Karpas-422 (cell line): ENCODE results near the gene CCDC102A. TPM values are rescaled to one million over a fixed set of nuclear protein-coding genes. Genes with fewer than 3 reads are reported as not detected.

Experiments
- DNase-seq: peaks from one replicate; pipeline ENCODE4 v3.0.0-alpha.2; 2015
- H2AFZ ChIP-seq: fragments of 200-600 bp; sonication (generic); 2 replicates; pipeline ENCODE4 v1.6.1; 2014; ENCODE audit warnings: antibody characterized with exemption, low read length, mixed read lengths
- H3K27ac ChIP-seq: fragments of 200-600 bp; sonication (generic); 2 replicates; pipeline ENCODE4 v1.5.1; 2014; ENCODE audit warnings: mild to moderate bottlenecking, low read length, moderate library complexity
- H3K27me3 ChIP-seq: fragments of 200-600 bp; sonication (generic); 2 replicates; pipeline ENCODE4 v1.6.1; 2014; ENCODE audit warnings: low read length, mixed read lengths
- H3K36me3 ChIP-seq: fragments of 200-600 bp; sonication (generic); 2 replicates; pipeline ENCODE4 v1.6.1; 2014; ENCODE audit warnings: low read length, mixed read lengths; ENCODE audit not compliant: insufficient read depth
- H3K4me1 ChIP-seq: fragments of 200-600 bp; sonication (generic); 2 replicates; pipeline ENCODE4 v1.6.1; 2014; ENCODE audit warnings: mild to moderate bottlenecking, low read length, mixed read lengths
- H3K4me2 ChIP-seq: fragments of 200-600 bp; sonication (generic); 2 replicates; pipeline ENCODE4 v1.6.1; 2014; ENCODE audit warnings: low read length, low read depth, mild to moderate bottlenecking; ENCODE audit not compliant: poor library complexity, severe bottlenecking
- H3K4me3 ChIP-seq: fragments of 200-600 bp; sonication (generic); 2 replicates; pipeline ENCODE4 v1.5.1; 2014; ENCODE audit warnings: mild to moderate bottlenecking, antibody characterized with exemption, low read length, mixed read lengths
- H3K79me2 ChIP-seq: fragments of 200-600 bp; sonication (generic); 2 replicates; pipeline ENCODE4 v1.6.1; 2014; ENCODE audit warnings: mild to moderate bottlenecking, low read length, mixed read lengths
- H3K9ac ChIP-seq: fragments of 200-600 bp; sonication (generic); 2 replicates; pipeline ENCODE4 v1.6.0; 2014; ENCODE audit warnings: low read length
- H3K9me2 ChIP-seq: fragments of 200-600 bp; sonication (generic), shearing (Covaris generic); replicated peaks from 2 replicates; pipeline ENCODE4 v1.6.0; 2014; ENCODE audit warnings: mild to moderate bottlenecking, low read length, moderate library complexity; ENCODE audit not compliant: insufficient read depth
- H3K9me3 ChIP-seq: fragments of 300-700, 200-600 bp; sonication (generic); 2 replicates; pipeline ENCODE4 v1.6.1; 2014; ENCODE audit warnings: low read length, mixed read lengths
- H4K20me1 ChIP-seq: fragments of 200-600 bp; sonication (generic); 2 replicates; pipeline ENCODE4 v1.6.1; 2014; ENCODE audit warnings: mild to moderate bottlenecking, antibody characterized with exemption, low read length, low read depth; ENCODE audit not compliant: insufficient read depth
- total RNA-seq: library from RNA; depleted of rRNA; stranded (reverse); fragments of >200 nt; shearing (Covaris generic); gene quantifications from 2 replicates; pipeline ENCODE4 v1.2.3, GENCODE V29; 2014; ENCODE audit warnings: low replicate concordance

Gene CCDC102A
- total RNA-seq, 1 experiment from 2014 or later = 5.9 TPM

GRCh38 chr16:57537581-57538234 lies 1.3 kb upstream of the CCDC102A start:
- peak overlapping the region; percentile 72 for H3K4me3 ChIP-seq
- H3K4me2 ChIP-seq = peak overlapping the region; percentile 76
- H3K9ac ChIP-seq = peak overlapping the region; percentile 88

GRCh38 chr16:57537194-57537505 lies 779 bp upstream of the CCDC102A start:
- no peaks in the 10 kb centered on the region for H3K27me3 ChIP-seq

More at GRCh38 chr16:57537581-57538234, 1.3 kb upstream of the CCDC102A start:
- Histone ChIP-seq H3K4me1 (peaks cover 79% of the 10 kb centered on the region), H3K79me2 (peaks cover 25% of the 10 kb centered on the region; the same call in 1 of the 2 replicates), H3K36me3 (no peaks in the 10 kb centered on the region), H3K9me2 (no peaks in the 10 kb centered on the region), H3K27me3 (no peaks in the 10 kb centered on the region), H3K9me3 (no peaks in the 10 kb centered on the region), H2AFZ (peak overlapping the region; percentile 4; the same call in 1 of the 2 replicates), H3K27ac (peak overlapping the region; percentile 94), H4K20me1 (no peaks in the 10 kb centered on the region)
- peak; percentile 77 for DNase-seq

GRCh38 chr16:57535680-57536305 lies 578 bp downstream of the CCDC102A start:
- peak; percentile 95 for DNase-seq
- Histone ChIP-seq H3K79me2 (peaks cover 35% of the 10 kb centered on the region), H3K36me3 (no peaks in the 10 kb centered on the region), H3K4me2 (peak overlapping the region; percentile 87), H4K20me1 (no peaks in the 10 kb centered on the region), H3K27me3 (no peaks in the 10 kb centered on the region), H3K9me3 (no peaks in the 10 kb centered on the region), H3K9ac (peak overlapping the region; percentile 88), H3K9me2 (no peaks in the 10 kb centered on the region), H3K4me3 (peak overlapping the region; percentile 87), H3K4me1 (peaks cover 80% of the 10 kb centered on the region), H2AFZ (peak overlapping the region; percentile 72), H3K27ac (peak overlapping the region; percentile 94)

More at GRCh38 chr16:57537194-57537505, 779 bp upstream of the CCDC102A start:
- Histone ChIP-seq H4K20me1 (no peaks in the 10 kb centered on the region), H3K36me3 (no peaks in the 10 kb centered on the region), H2AFZ (peak overlapping the region; percentile 4; the same call in 1 of the 2 replicates), H3K4me3 (peak overlapping the region; percentile 72), H3K79me2 (peaks cover 25% of the 10 kb centered on the region; the same call in 1 of the 2 replicates), H3K9ac (peak overlapping the region; percentile 88), H3K27ac (peak overlapping the region; percentile 94), H3K9me3 (no peaks in the 10 kb centered on the region), H3K4me2 (peak overlapping the region; percentile 76), H3K9me2 (no peaks in the 10 kb centered on the region), H3K4me1 (peaks cover 79% of the 10 kb centered on the region)
- DNase-seq = no peak

GRCh38 chr16:57534881-57535658 lies 1.3 kb downstream of the CCDC102A start:
- peak overlapping the region; percentile 88 for H3K9ac ChIP-seq
- peaks cover 87% of the 10 kb centered on the region for H3K4me1 ChIP-seq
- DNase-seq = no peak
- peak overlapping the region; percentile 87 for H3K4me3 ChIP-seq
- H3K27ac ChIP-seq = peak overlapping the region; percentile 13; the same call in 1 of the 2 replicates
- no peaks in the 10 kb centered on the region for H3K9me3 ChIP-seq
- H3K4me2 ChIP-seq = peak overlapping the region; percentile 87
- no peaks in the 10 kb centered on the region for H3K27me3 ChIP-seq
- no peaks in the 10 kb centered on the region for H3K36me3 ChIP-seq
- H2AFZ ChIP-seq = no peak overlapping the region
- H3K79me2 ChIP-seq = peaks cover 36% of the 10 kb centered on the region
- no peaks in the 10 kb centered on the region for H4K20me1 ChIP-seq
- no peaks in the 10 kb centered on the region for H3K9me2 ChIP-seq

DNA sequence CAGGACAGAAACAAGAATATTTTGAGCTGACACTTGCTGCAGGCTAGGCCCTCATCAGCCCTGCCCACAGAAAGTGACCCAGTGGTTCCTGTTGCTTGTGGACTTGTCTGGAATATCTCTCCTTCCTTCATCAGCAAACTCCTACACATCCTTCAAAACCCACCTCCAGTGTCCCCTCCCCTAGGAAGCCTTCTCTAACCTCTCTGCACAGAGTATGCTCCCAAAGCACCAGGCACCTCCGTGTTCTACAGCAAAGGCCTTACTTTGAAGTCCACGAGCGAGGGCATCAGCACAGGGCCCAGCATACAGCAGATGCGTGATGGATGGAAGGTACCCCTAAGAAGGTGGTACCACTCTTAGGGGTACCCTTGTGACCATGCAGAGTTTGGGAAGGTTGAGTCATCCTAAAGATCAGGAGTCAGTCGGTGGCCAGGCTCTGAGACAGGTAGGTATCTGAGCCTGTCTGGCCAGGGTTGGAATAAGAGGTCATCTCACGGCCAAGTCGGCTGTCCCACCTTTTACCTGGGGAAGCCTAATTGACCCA lies 2.0 kb downstream of the CCDC102A start:
- no peaks in the 10 kb centered on the region for H3K27me3 ChIP-seq
- peaks cover 36% of the 10 kb centered on the region for H3K79me2 ChIP-seq
- H3K4me2 ChIP-seq = peak overlapping the region; percentile 87
- peak overlapping the region; percentile 62; the same call in 1 of the 2 replicates for H3K4me3 ChIP-seq
- no peak overlapping the region for H2AFZ ChIP-seq
- H3K9ac ChIP-seq = peak overlapping the region; percentile 71
- H4K20me1 ChIP-seq = no peaks in the 10 kb centered on the region
- peaks cover 87% of the 10 kb centered on the region for H3K4me1 ChIP-seq
- no peak for DNase-seq
- no peaks in the 10 kb centered on the region for H3K9me3 ChIP-seq
- H3K27ac ChIP-seq = peak overlapping the region; percentile 70
- H3K36me3 ChIP-seq = no peaks in the 10 kb centered on the region
- no peaks in the 10 kb centered on the region for H3K9me2 ChIP-seq

- Histone ChIP-seq H2AFZ (no peak overlapping the region), H3K79me2 (peaks cover 36% of the 10 kb centered on the region), H3K4me2 (peak overlapping the region; percentile 75), H3K27me3 (no peaks in the 10 kb centered on the region), H3K9me3 (no peaks in the 10 kb centered on the region), H3K4me1 (peaks cover 80% of the 10 kb centered on the region), H3K9me2 (no peaks in the 10 kb centered on the region), H3K36me3 (no peaks in the 10 kb centered on the region), H4K20me1 (no peaks in the 10 kb centered on the region), H3K4me3 (peak overlapping the region; percentile 62), H3K27ac (peak overlapping the region; percentile 70), H3K9ac (peak overlapping the region; percentile 71)
- peak; percentile 62 for DNase-seq
These were observed 2.7 kb downstream of the CCDC102A start for GRCh38 chr16:57533431-57534336.

DNA sequence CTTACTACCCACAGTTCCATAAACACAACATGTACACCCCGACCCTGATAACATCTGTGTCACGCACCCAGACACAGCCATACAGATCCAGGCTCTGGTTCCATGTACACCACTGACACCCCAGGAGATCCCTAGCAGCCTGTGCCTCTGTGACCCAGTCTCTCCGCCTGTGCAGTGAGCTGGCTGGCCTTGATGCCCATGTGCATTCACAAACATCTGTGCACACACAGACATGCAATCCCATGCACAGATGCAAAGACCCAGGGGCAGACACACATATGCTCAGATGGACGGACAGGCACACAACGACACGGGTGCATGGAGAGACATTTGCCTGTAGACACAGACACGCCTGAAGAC lies 4.1 kb downstream of the CCDC102A start:
- Histone ChIP-seq H3K27ac (peak overlapping the region; percentile 70), H3K4me2 (peak overlapping the region; percentile 75), H3K4me1 (peaks cover 66% of the 10 kb centered on the region), H3K4me3 (peak overlapping the region; percentile 62; the same call in 1 of the 2 replicates), H3K9ac (peak overlapping the region; percentile 71), H3K9me2 (no peaks in the 10 kb centered on the region), H4K20me1 (no peaks in the 10 kb centered on the region), H3K9me3 (no peaks in the 10 kb centered on the region), H2AFZ (no peak overlapping the region), H3K36me3 (no peaks in the 10 kb centered on the region), H3K79me2 (peaks cover 36% of the 10 kb centered on the region), H3K27me3 (no peaks in the 10 kb centered on the region)
- DNase-seq = peak; percentile 56
